ENCODE data around the gene PLCL2. TPM values are rescaled to one million over a fixed set of nuclear protein-coding genes. Genes with fewer than 3 reads are reported as not detected.

Gene PLCL2
- total RNA-seq, 1 experiment from 2014 or later = 3.0 TPM

DNA sequence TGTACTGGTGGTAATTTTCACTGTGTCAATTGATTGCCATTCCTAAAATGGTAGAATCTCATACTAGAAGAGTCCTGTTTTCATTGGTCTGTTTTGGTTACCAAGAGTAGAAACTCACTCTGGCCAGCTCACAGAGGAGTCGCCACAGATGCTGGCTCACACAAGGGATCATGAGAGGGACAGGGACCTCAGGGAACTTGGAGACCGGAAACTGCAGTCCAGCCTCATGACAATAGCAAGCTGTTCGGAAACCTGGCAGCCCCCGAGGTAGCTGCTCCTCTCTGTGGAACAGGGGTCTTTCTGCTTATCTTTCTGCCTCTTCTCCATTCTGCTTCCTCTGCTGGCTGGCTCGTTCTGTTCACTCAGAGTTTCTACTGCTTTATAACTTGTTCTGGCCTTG is 192.9 kb downstream of the PLCL2 start:
- no peak for ATAC-seq
- in situ Hi-C loops (cut with HindIII; ENCODE audit: low pct_unique_long_range_greater_than_20kb, low sequenced_read_pairs) = no loop called here
- Histone ChIP-seq H3K9me3 (ENCODE audit: control insufficient read depth, insufficient read depth, low read depth, low read length) (no peaks in the 10 kb centered on the region), H3K36me3 (ENCODE audit: control insufficient read depth, insufficient read depth, low read length) (no peaks in the 10 kb centered on the region), H3K27me3 (ENCODE audit: control insufficient read depth, insufficient read depth, low read length) (no peaks in the 10 kb centered on the region), H3K4me3 (ENCODE audit: low read depth in 2 of 2, low read length in 2 of 2) (no peak overlapping the region), H3K4me1 (ENCODE audit: control insufficient read depth, insufficient read depth, low read length) (no peaks in the 10 kb centered on the region), H3K27ac (ENCODE audit: low read length) (no peak overlapping the region)
- POLR2A ChIA-PET = no interaction called here
- no peak for TF ChIP-seq SIN3A (IDR thresholded peaks at IDR 0.05; ENCODE audit: borderline replicate concordance, insufficient read depth, low read depth, low read length)
- no peak for TF ChIP-seq POLR2AphosphoS5 (IDR thresholded peaks at IDR 0.05; ENCODE audit: low read depth, low read length)
- TF ChIP-seq, protein P1, sequence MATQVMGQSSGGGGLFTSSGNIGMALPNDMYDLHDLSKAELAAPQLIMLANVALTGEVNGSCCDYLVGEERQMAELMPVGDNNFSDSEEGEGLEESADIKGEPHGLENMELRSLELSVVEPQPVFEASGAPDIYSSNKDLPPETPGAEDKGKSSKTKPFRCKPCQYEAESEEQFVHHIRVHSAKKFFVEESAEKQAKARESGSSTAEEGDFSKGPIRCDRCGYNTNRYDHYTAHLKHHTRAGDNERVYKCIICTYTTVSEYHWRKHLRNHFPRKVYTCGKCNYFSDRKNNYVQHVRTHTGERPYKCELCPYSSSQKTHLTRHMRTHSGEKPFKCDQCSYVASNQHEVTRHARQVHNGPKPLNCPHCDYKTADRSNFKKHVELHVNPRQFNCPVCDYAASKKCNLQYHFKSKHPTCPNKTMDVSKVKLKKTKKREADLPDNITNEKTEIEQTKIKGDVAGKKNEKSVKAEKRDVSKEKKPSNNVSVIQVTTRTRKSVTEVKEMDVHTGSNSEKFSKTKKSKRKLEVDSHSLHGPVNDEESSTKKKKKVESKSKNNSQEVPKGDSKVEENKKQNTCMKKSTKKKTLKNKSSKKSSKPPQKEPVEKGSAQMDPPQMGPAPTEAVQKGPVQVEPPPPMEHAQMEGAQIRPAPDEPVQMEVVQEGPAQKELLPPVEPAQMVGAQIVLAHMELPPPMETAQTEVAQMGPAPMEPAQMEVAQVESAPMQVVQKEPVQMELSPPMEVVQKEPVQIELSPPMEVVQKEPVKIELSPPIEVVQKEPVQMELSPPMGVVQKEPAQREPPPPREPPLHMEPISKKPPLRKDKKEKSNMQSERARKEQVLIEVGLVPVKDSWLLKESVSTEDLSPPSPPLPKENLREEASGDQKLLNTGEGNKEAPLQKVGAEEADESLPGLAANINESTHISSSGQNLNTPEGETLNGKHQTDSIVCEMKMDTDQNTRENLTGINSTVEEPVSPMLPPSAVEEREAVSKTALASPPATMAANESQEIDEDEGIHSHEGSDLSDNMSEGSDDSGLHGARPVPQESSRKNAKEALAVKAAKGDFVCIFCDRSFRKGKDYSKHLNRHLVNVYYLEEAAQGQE (IDR thresholded peaks at IDR 0.05; ENCODE audit: insufficient read depth in 1 of 2, low read depth in 2 of 2, low read length in 1 of 2) = no peak
- TF ChIP-seq, protein P2, sequence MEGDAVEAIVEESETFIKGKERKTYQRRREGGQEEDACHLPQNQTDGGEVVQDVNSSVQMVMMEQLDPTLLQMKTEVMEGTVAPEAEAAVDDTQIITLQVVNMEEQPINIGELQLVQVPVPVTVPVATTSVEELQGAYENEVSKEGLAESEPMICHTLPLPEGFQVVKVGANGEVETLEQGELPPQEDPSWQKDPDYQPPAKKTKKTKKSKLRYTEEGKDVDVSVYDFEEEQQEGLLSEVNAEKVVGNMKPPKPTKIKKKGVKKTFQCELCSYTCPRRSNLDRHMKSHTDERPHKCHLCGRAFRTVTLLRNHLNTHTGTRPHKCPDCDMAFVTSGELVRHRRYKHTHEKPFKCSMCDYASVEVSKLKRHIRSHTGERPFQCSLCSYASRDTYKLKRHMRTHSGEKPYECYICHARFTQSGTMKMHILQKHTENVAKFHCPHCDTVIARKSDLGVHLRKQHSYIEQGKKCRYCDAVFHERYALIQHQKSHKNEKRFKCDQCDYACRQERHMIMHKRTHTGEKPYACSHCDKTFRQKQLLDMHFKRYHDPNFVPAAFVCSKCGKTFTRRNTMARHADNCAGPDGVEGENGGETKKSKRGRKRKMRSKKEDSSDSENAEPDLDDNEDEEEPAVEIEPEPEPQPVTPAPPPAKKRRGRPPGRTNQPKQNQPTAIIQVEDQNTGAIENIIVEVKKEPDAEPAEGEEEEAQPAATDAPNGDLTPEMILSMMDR (IDR thresholded peaks at IDR 0.05) = no peak
- TF ChIP-seq TCF7L2 (IDR thresholded peaks at IDR 0.05; ENCODE audit: low read depth, low read length) = no peak
- BruUV-seq (replicated peaks) = no TSS peak
- CTCF ChIA-PET = no interaction called here
- intact Hi-C loops (cut with micrococcal nuclease; ENCODE audit: unreplicated experiment) = no loop called here
- DNase-seq (ENCODE audit: low read depth, low spot score) = no peak

DNA sequence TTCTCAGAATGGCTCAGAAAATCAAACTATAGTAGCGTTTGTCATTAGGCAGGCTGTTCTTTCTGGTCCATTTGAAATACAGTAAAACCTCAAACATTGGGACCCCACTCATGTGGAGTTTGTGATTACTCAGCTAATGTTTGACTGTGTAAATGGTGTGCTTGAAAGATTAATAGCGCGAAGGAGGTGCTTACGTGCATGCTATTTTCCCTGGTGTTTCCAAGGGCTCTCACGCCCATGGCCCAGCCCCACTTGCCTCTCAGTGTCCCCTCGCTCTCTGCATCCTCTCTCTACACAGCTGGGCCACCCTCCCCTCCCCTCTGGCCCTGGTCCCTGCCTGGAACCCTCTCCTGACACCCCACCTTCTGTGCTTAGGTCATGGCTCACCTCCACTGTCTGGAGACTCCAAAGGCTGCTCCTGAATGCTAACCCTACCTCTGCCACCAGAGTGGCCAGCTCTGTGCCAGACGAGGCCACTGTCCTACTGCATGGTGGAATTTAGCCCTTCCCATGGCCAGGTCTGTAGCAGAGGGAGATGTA is 194.2 kb downstream of the PLCL2 start:
- TF ChIP-seq TCF7L2 (IDR thresholded peaks at IDR 0.05; ENCODE audit: low read depth, low read length) (no peak), SIN3A (IDR thresholded peaks at IDR 0.05; ENCODE audit: borderline replicate concordance, insufficient read depth, low read depth, low read length) (no peak)
- TF ChIP-seq, protein P2 (IDR thresholded peaks at IDR 0.05) = no peak
- intact Hi-C loops (cut with micrococcal nuclease; ENCODE audit: unreplicated experiment) (no loop called here), in situ Hi-C loops (cut with HindIII; ENCODE audit: low pct_unique_long_range_greater_than_20kb, low sequenced_read_pairs) (no loop called here)
- CTCF ChIA-PET = no interaction called here
- no peak for DNase-seq (ENCODE audit: low read depth, low spot score)
- Histone ChIP-seq H3K4me3 (ENCODE audit: low read depth in 2 of 2, low read length in 2 of 2) (no peak overlapping the region), H3K4me1 (ENCODE audit: control insufficient read depth, insufficient read depth, low read length) (no peaks in the 10 kb centered on the region), H3K36me3 (ENCODE audit: control insufficient read depth, insufficient read depth, low read length) (no peaks in the 10 kb centered on the region), H3K27ac (ENCODE audit: low read length) (no peak overlapping the region), H3K27me3 (ENCODE audit: control insufficient read depth, insufficient read depth, low read length) (no peaks in the 10 kb centered on the region), H3K9me3 (ENCODE audit: control insufficient read depth, insufficient read depth, low read depth, low read length) (no peaks in the 10 kb centered on the region)
- no TSS peak for BruUV-seq (replicated peaks)
- ATAC-seq = no peak
- POLR2A ChIA-PET = no interaction called here

Measured in Panc1 (cell line).